Mesendoderm (in vitro differentiated cells): ENCODE results near the gene SOX4.
A peak's percentile ranks its signal among the peaks of the same experiment; 100 is the strongest.

ENCODE experiments used
- DNase-seq: peaks from one replicate; pipeline ENCODE4 v3.0.0; 2013
- H2AK5ac ChIP-seq: 2 replicates; pipeline ENCODE4 v1.6.1; 2013; ENCODE audit warnings: low read length, inconsistent platforms
- H2BK120ac ChIP-seq: 2 replicates; pipeline ENCODE4 v1.6.1; 2013; ENCODE audit warnings: low read depth, mild to moderate bottlenecking, low read length, moderate library complexity, mixed read lengths
- H2BK15ac ChIP-seq: replicated peaks from 2 replicates; pipeline ENCODE4 v1.6.1; 2013; ENCODE audit warnings: low read depth, mild to moderate bottlenecking, moderate library complexity
- H2BK5ac ChIP-seq: 2 replicates; pipeline ENCODE4 v1.6.1; 2013; ENCODE audit warnings: low read length, inconsistent platforms
- H3K18ac ChIP-seq: 2 replicates; pipeline ENCODE4 v1.6.1; 2013; ENCODE audit warnings: mild to moderate bottlenecking, low read length, mixed read lengths
- H3K23ac ChIP-seq: one replicate; pipeline ENCODE4 v1.6.1; 2013; ENCODE audit warnings: low read length
- H3K27ac ChIP-seq: 2 replicates; pipeline ENCODE4 v1.5.1; 2013; ENCODE audit warnings: low read depth, mild to moderate bottlenecking, inconsistent platforms, low read length, moderate library complexity
- H3K27me3 ChIP-seq: 2 replicates; pipeline ENCODE4 v1.6.1; 2013; ENCODE audit warnings: low read length, control low read depth, mild to moderate bottlenecking, inconsistent platforms; ENCODE audit not compliant: insufficient read depth, poor library complexity
- H3K36me3 ChIP-seq: 2 replicates; pipeline ENCODE4 v1.6.1; 2013; ENCODE audit warnings: low read length, inconsistent platforms; ENCODE audit not compliant: control insufficient read depth, insufficient read depth
- H3K4ac ChIP-seq: one replicate; pipeline ENCODE4 v1.6.1; 2013; ENCODE audit warnings: low read depth, mild to moderate bottlenecking, low read length, moderate library complexity
- H3K4me1 ChIP-seq: 2 replicates; pipeline ENCODE4 v1.6.1; 2013; ENCODE audit warnings: low read depth, low read length, inconsistent platforms; ENCODE audit not compliant: control insufficient read depth
- H3K4me2 ChIP-seq: 2 replicates; pipeline ENCODE4 v1.6.1; 2013; ENCODE audit warnings: low read length
- H3K4me3 ChIP-seq: 2 replicates; pipeline ENCODE4 v1.5.1; 2013; ENCODE audit warnings: mild to moderate bottlenecking, low read length
- H3K56ac ChIP-seq: one replicate; pipeline ENCODE4 v1.6.1; 2013; ENCODE audit warnings: low read length
- H3K79me1 ChIP-seq: 2 replicates; pipeline ENCODE4 v1.6.1; 2013; ENCODE audit warnings: low read length, inconsistent platforms
- H3K79me2 ChIP-seq: 2 replicates; pipeline ENCODE4 v1.6.1; 2013; ENCODE audit warnings: mild to moderate bottlenecking, low read length; ENCODE audit not compliant: control insufficient read depth, insufficient read depth
- H3K9ac ChIP-seq: 2 replicates; pipeline ENCODE4 v1.6.1; 2013; ENCODE audit warnings: low read length, inconsistent platforms
- H4K5ac ChIP-seq: one replicate; pipeline ENCODE4 v1.6.1; 2013; ENCODE audit warnings: low read length
- H4K8ac ChIP-seq: one replicate; pipeline ENCODE4 v1.6.1; 2013; ENCODE audit warnings: low read depth, mild to moderate bottlenecking, control low read depth, low read length, moderate library complexity
- WGBS: extraction: QIAGEN DNeasy Blood & Tissue Kit; methylation state at CpG from one replicate; pipeline ENCODE4 v1.1.7; 2013; ENCODE audit warnings: low lambda C conversion rate, missing lambda C conversion rate; ENCODE audit not compliant: insufficient coverage; ENCODE audit errors: extremely low coverage; 5-methylcytosine and 5-hydroxymethylcytosine counted together

The SOX4 gene

GRCh38 chr6:21589352-21590345 is 3.9 kb upstream of the SOX4 start:
- H4K8ac ChIP-seq = no peak overlapping the region
- H3K27me3 ChIP-seq = no peaks in the 10 kb centered on the region
- no peaks in the 10 kb centered on the region for H3K79me1 ChIP-seq
- WGBS = no CpG with 5 or more reads among the region's 17 CpGs
- H3K18ac ChIP-seq = peak overlapping the region; percentile 32
- H3K79me2 ChIP-seq = peaks cover 10% of the 10 kb centered on the region
- H3K27ac ChIP-seq = no peak overlapping the region
- H3K4me2 ChIP-seq = peak overlapping the region; percentile 94
- peaks cover 1% of the 10 kb centered on the region for H3K4me1 ChIP-seq
- H3K4ac ChIP-seq = peak overlapping the region; percentile 40
- H3K56ac ChIP-seq = peak overlapping the region; percentile 86
- no peak overlapping the region for H3K23ac ChIP-seq
- peak overlapping the region; percentile 63 for H3K4me3 ChIP-seq
- H2BK15ac ChIP-seq = no peak overlapping the region
- no peaks in the 10 kb centered on the region for H3K36me3 ChIP-seq
- H2AK5ac ChIP-seq = no peak overlapping the region
- peak; percentile 90 for DNase-seq
- H2BK120ac ChIP-seq = no peak overlapping the region
- H2BK5ac ChIP-seq = no peak overlapping the region
- no peak overlapping the region for H4K5ac ChIP-seq
- H3K9ac ChIP-seq = peak overlapping the region; percentile 81

- H3K4me2 ChIP-seq = no peak overlapping the region
- no peak overlapping the region for H2BK15ac ChIP-seq
- no peak overlapping the region for H2BK120ac ChIP-seq
- H3K36me3 ChIP-seq = no peaks in the 10 kb centered on the region
- no peak overlapping the region for H3K18ac ChIP-seq
- no peak overlapping the region for H3K9ac ChIP-seq
- H3K79me2 ChIP-seq = peaks cover 17% of the 10 kb centered on the region
- no peaks in the 10 kb centered on the region for H3K79me1 ChIP-seq
- no peak overlapping the region for H2AK5ac ChIP-seq
- H3K56ac ChIP-seq = no peak overlapping the region
- no peak overlapping the region for H4K5ac ChIP-seq
- no peak overlapping the region for H3K4me3 ChIP-seq
- no peak overlapping the region for H2BK5ac ChIP-seq
- no peak overlapping the region for H3K4ac ChIP-seq
- no peak overlapping the region for H3K23ac ChIP-seq
- H3K27ac ChIP-seq = no peak overlapping the region
- H4K8ac ChIP-seq = no peak overlapping the region
- peaks cover 1% of the 10 kb centered on the region for H3K4me1 ChIP-seq
- no peak for DNase-seq
- WGBS = no CpG with 5 or more reads among the region's 1 CpG
- H3K27me3 ChIP-seq = no peaks in the 10 kb centered on the region
These were observed 3.2 kb upstream of the SOX4 start for GRCh38 chr6:21590346-21590745.

GRCh38 chr6:21591446-21591845 is 2.1 kb upstream of the SOX4 start:
- Histone ChIP-seq H3K79me2 (peaks cover 28% of the 10 kb centered on the region), H4K8ac (no peak overlapping the region), H2BK120ac (no peak overlapping the region), H3K9ac (no peak overlapping the region), H3K4me1 (peaks cover 1% of the 10 kb centered on the region), H3K23ac (no peak overlapping the region), H3K18ac (no peak overlapping the region), H3K36me3 (no peaks in the 10 kb centered on the region), H3K4me3 (no peak overlapping the region), H4K5ac (no peak overlapping the region), H2BK5ac (no peak overlapping the region), H3K79me1 (no peaks in the 10 kb centered on the region), H2BK15ac (no peak overlapping the region), H3K4ac (no peak overlapping the region), H2AK5ac (no peak overlapping the region), H3K27ac (no peak overlapping the region), H3K4me2 (no peak overlapping the region), H3K56ac (no peak overlapping the region), H3K27me3 (no peaks in the 10 kb centered on the region)
- no CpG with 5 or more reads among the region's 2 CpGs for WGBS
- no peak for DNase-seq

- peaks cover 1% of the 10 kb centered on the region for H3K4me1 ChIP-seq
- no peak overlapping the region for H3K27ac ChIP-seq
These were observed 598 bp upstream of the SOX4 start for GRCh38 chr6:21592953-21593352.

GRCh38 chr6:21593927-21594415 is 420 bp downstream of the SOX4 start:
- Histone ChIP-seq H2AK5ac (no peak overlapping the region), H3K79me1 (no peaks in the 10 kb centered on the region), H3K4me2 (peak overlapping the region; percentile 38), H3K4me1 (peaks cover 1% of the 10 kb centered on the region), H4K5ac (no peak overlapping the region), H2BK5ac (no peak overlapping the region), H3K4me3 (peak overlapping the region; percentile 89), H3K27me3 (no peaks in the 10 kb centered on the region), H3K18ac (peak overlapping the region; percentile 94), H2BK15ac (no peak overlapping the region), H3K9ac (peak overlapping the region; percentile 98), H2BK120ac (no peak overlapping the region), H4K8ac (no peak overlapping the region), H3K56ac (peak overlapping the region; percentile 98), H3K23ac (peak overlapping the region; percentile 95), H3K27ac (peak overlapping the region; percentile 79), H3K4ac (peak overlapping the region; percentile 74), H3K36me3 (no peaks in the 10 kb centered on the region), H3K79me2 (peaks cover 45% of the 10 kb centered on the region)
- DNase-seq = no peak
- no CpG with 5 or more reads among the region's 19 CpGs for WGBS

More at GRCh38 chr6:21592953-21593352, 598 bp upstream of the SOX4 start:
- Histone ChIP-seq H2BK120ac (no peak overlapping the region), H3K36me3 (no peaks in the 10 kb centered on the region), H4K5ac (no peak overlapping the region), H3K4ac (no peak overlapping the region), H3K56ac (peak overlapping the region; percentile 35), H3K79me1 (no peaks in the 10 kb centered on the region), H2BK5ac (no peak overlapping the region), H3K4me3 (no peak overlapping the region), H2AK5ac (no peak overlapping the region), H3K4me2 (peak overlapping the region; percentile 47), H2BK15ac (no peak overlapping the region), H3K27me3 (no peaks in the 10 kb centered on the region), H3K9ac (peak overlapping the region; percentile 21), H3K18ac (no peak overlapping the region), H3K23ac (no peak overlapping the region), H4K8ac (no peak overlapping the region), H3K79me2 (peaks cover 38% of the 10 kb centered on the region)
- no CpG with 5 or more reads among the region's 1 CpG for WGBS
- DNase-seq = no peak
